ENCODE measurements around the gene CALCR.

- TF ChIP-seq JUND (IDR thresholded peaks at IDR 0.05) = no peak
- TF ChIP-seq CTCF (IDR thresholded peaks at IDR 0.05 in 2 of 3, conservative IDR thresholded peaks at IDR 0.05 in 1 of 3; ENCODE audit: borderline replicate concordance in 1 of 3, insufficient read depth in 1 of 3, low read depth in 2 of 3, low read length in 2 of 3) = peak; percentile 30 to 63 (median 57); a peak in 5 of 6 replicates
- no peak for TF ChIP-seq ZBTB33 (IDR thresholded peaks at IDR 0.05; ENCODE audit: extremely low read depth, insufficient replicate concordance, low read length)
Observed at GRCh38 chr7:93622036-93623033, 47.8 kb upstream of the CALCR start.
